HT-29 (cell line): Measurements from ENCODE around the gene CST2. TPM values are rescaled to one million over a fixed set of nuclear protein-coding genes. Genes with fewer than 3 reads are reported as not detected.
"Not testable (repeated sequence)": the region's sequence is repeated elsewhere in the genome, so short reads cannot be mapped to it uniquely, and the experiment has no call there.

Source experiments
- DNase-seq: peaks from one replicate; pipeline ENCODE4 v3.0.0-alpha.2; 2015; ENCODE audit warnings: low spot score
- total RNA-seq: library from RNA; depleted of rRNA; stranded (reverse); fragments of >200 nt; shearing (Covaris generic); gene quantifications from 2 replicates; pipeline ENCODE4 v1.2.3, GENCODE V29; 2014; rRNA removed

Gene CST2
- total RNA-seq = not detected in 2 replicates

- no peak for DNase-seq
These were observed at the start of gene CST2 for GRCh38 chr20:23826541-23827021. TSS of gene CST2 (minus strand) at chr20:23826729. CDS start at chr20:23826660, 69 bp downstream.

- DNase-seq = no peak
These were observed 49.2 kb upstream of the CST2 start for GRCh38 chr20:23875606-23876237.

GRCh38 chr20:23874747-23875146, 48.2 kb upstream of the CST2 start:
- no peak for DNase-seq

- DNase-seq = no peak
These were observed 47.0 kb upstream of the CST2 start for GRCh38 chr20:23873370-23874015.

GRCh38 chr20:23872065-23872464, 45.5 kb upstream of the CST2 start:
- DNase-seq = no peak

GRCh38 chr20:23870461-23870860, 43.9 kb upstream of the CST2 start:
- DNase-seq = no peak

- DNase-seq = no peak
These were observed 43.0 kb upstream of the CST2 start for GRCh38 chr20:23869520-23869919.

- DNase-seq = no peak
These were observed 41.8 kb upstream of the CST2 start for GRCh38 chr20:23868321-23868720.

GRCh38 chr20:23867152-23867776, 40.7 kb upstream of the CST2 start:
- no peak for DNase-seq

- DNase-seq = not testable (repeated sequence)
These were observed 34.2 kb upstream of the CST2 start for GRCh38 chr20:23860771-23861170.

- DNase-seq = no peak
These were observed 31.6 kb upstream of the CST2 start for GRCh38 chr20:23857962-23858595.

GRCh38 chr20:23856736-23857135, 30.2 kb upstream of the CST2 start:
- no peak for DNase-seq

- DNase-seq = no peak
These were observed 29.7 kb upstream of the CST2 start for GRCh38 chr20:23856226-23856625.

- DNase-seq = no peak
These were observed 15.2 kb upstream of the CST2 start for GRCh38 chr20:23841693-23842092.

GRCh38 chr20:23835716-23836115, 9.2 kb upstream of the CST2 start:
- no peak for DNase-seq

- no peak for DNase-seq
These were observed 6.4 kb upstream of the CST2 start for GRCh38 chr20:23832775-23833513.

- not testable (repeated sequence) for DNase-seq
These were observed 5.4 kb upstream of the CST2 start for GRCh38 chr20:23831961-23832360.

- DNase-seq = no peak
These were observed 2.8 kb downstream of the CST2 start for GRCh38 chr20:23823621-23824324.

- DNase-seq = no peak
These were observed 3.4 kb downstream of the CST2 start for GRCh38 chr20:23823111-23823510.

- no peak for DNase-seq
These were observed 6.0 kb downstream of the CST2 start for GRCh38 chr20:23820493-23820892.

- DNase-seq = not testable (repeated sequence)
These were observed 15.0 kb downstream of the CST2 start for GRCh38 chr20:23811559-23811958.
